ENCODE results near the gene KCNJ1. TPM values are rescaled to one million over a fixed set of nuclear protein-coding genes. Genes with fewer than 3 reads are reported as not detected.

The KCNJ1 gene
- not detected in 2 replicates for total RNA-seq

DNA sequence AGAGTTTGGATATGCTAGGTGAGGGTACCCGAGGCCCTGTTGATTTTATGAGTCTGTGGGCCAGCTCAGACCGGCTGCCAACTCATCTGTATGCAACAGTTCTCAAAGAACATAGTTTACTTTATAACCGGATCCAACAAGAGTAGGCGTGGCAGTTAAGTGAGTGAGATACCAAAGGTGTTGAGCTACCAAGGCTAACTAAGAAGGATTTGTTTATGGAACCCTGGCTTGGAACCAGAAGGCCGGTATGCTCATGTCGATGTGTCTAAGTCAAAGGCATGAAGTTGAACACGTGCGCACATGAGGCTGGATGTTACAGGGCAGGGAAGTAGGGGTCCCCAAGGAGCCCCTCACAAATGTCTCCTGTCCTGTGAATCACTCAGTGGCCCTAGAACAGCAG lies at the start of gene KCNJ1:
Gene KCNJ1 (minus strand): TSS at position 20 of the 400 bp plus-strand sequence. CDS start 27,053 bp downstream, outside the sequence.

DNA sequence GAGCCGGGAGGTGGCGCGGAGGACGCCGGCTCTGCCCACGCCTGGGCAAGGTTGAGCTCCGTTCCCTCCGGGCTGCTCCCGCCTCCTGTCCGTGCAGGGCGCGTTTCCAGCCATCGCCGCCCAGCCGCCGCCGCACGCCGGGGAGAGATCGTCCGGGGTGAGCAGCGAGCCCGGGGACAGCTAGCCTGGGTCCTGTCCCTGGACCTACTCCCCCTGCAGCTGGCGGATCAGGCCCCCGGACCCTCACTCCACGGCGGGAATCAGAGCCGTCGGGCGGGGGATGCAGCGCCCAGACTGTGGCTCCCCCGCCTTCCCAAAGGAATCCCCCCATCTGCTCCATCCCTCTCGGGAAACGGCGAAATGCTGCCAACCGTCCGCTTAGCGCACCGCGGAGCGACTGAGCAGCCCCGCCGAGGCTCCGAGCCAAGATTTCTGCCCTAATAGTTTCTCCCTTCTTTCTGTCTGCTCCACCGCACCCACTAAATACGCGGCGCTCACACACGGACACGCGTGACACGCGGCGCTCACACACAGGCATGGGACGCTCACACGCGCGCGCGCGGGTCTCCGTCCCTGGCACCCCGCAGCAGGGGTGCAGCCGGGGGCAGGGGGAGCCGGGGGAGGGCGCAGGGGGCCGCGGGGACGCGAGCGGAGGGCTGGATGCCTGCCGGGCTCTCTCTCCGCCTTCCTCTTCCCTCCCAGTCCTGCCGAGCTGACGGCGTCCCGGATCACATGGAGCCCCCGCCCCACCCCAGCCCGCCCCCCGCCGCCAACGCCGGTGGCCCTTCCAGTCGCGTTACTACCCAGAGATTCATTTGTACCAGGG lies 23.7 kb upstream of the KCNJ1 start, which contains the start of gene KCNJ5:
Gene KCNJ5 (plus strand): TSS at position 814 of the 826 bp plus-strand sequence. CDS start 19,918 bp downstream, outside the sequence.

Other genes starting within 250 kb of the KCNJ1 start
- 6.7 and 30.5 TPM in 2 replicates for gene FLI1, start 173.2 kb downstream of the KCNJ1 start, total RNA-seq
- not detected in 2 replicates for gene KCNJ5, start 24.1 kb upstream of the KCNJ1 start, total RNA-seq
- gene TP53AIP1, start 75.6 kb upstream of the KCNJ1 start, total RNA-seq = not detected in 2 replicates

Measured in pericardium fibroblast (primary cell).